GM18507 (cell line): ENCODE measurements around the gene ARID1B.

ENCODE experiments used
- DNase-seq: peaks from one replicate; pipeline ENCODE4 v3.0.0; 2011; ENCODE audit warnings: low read depth; ENCODE audit not compliant: insufficient read length; ENCODE audit errors: extremely low spot score
- FAIRE-seq: peaks from 2 replicates; lab custom pipeline; 2011; peaks lifted over from hg19 to GRCh38; lab: Jason Lieb, UNC

The ARID1B gene

GRCh38 chr6:156868385-156868784 is 91.2 kb downstream of the ARID1B start:
- DNase-seq, result no peak
- no peak for FAIRE-seq

- FAIRE-seq (no peak), DNase-seq (no peak)
Measured at GRCh38 chr6:156869980-156870398, 92.8 kb downstream of the ARID1B start.

GRCh38 chr6:156870924-156871539 is 93.9 kb downstream of the ARID1B start:
- DNase-seq (no peak), FAIRE-seq (no peak)

GRCh38 chr6:156872903-156873302 is 95.7 kb downstream of the ARID1B start:
- FAIRE-seq, result no peak
- DNase-seq, result no peak

- FAIRE-seq (no peak), DNase-seq (no peak)
Measured at GRCh38 chr6:156873654-156874380, 96.6 kb downstream of the ARID1B start.

GRCh38 chr6:156875062-156875461 is 97.9 kb downstream of the ARID1B start:
- FAIRE-seq, result no peak
- no peak for DNase-seq

GRCh38 chr6:156876302-156876701 is 99.1 kb downstream of the ARID1B start:
- FAIRE-seq (no peak), DNase-seq (no peak)

GRCh38 chr6:156877126-156877863 is 100.1 kb downstream of the ARID1B start:
- DNase-seq (no peak), FAIRE-seq (no peak)

- DNase-seq (no peak), FAIRE-seq (no peak)
Measured at GRCh38 chr6:156878681-156879080, 101.5 kb downstream of the ARID1B start.

GRCh38 chr6:156879186-156879585 is 102.0 kb downstream of the ARID1B start:
- DNase-seq, result no peak
- no peak for FAIRE-seq

GRCh38 chr6:156879591-156879990 is 102.4 kb downstream of the ARID1B start:
- FAIRE-seq, result no peak
- DNase-seq, result no peak

- DNase-seq (no peak), FAIRE-seq (no peak)
Measured at GRCh38 chr6:156880913-156881312, 103.7 kb downstream of the ARID1B start.

- DNase-seq (no peak), FAIRE-seq (no peak)
Measured at GRCh38 chr6:156881687-156882629, 104.8 kb downstream of the ARID1B start.

- no peak for DNase-seq
- peak; percentile 46 for FAIRE-seq
Measured at GRCh38 chr6:156883497-156884252, 106.5 kb downstream of the ARID1B start.

- DNase-seq, result no peak
- FAIRE-seq, result no peak
Measured at GRCh38 chr6:156884306-156884705, 107.1 kb downstream of the ARID1B start.

- DNase-seq, result no peak
- FAIRE-seq, result no peak
Measured at GRCh38 chr6:156885562-156885961, 108.4 kb downstream of the ARID1B start.

GRCh38 chr6:156886409-156886808 is 109.2 kb downstream of the ARID1B start:
- DNase-seq (peak; percentile 44), FAIRE-seq (peak; percentile 89)

- DNase-seq (no peak), FAIRE-seq (no peak)
Measured at GRCh38 chr6:156887623-156888269, 110.6 kb downstream of the ARID1B start.
